SK-N-SH treated with all-trans-retinoic acid at 6 μM for 48 hours (cell line): ENCODE measurements around the gene CCDC194.

Experiments used
- ATAC-seq: fragments of 200-7000 bp; cut with Tn5 transposase; 3 replicates; pipeline ENCODE4 v1.9.1; 2020; ENCODE audit warnings: mild to moderate bottlenecking, moderate library complexity
- BACH2 ChIP-seq: fragments of 250-450 bp; sonication (Bioruptor Pico); IDR thresholded peaks from 2 replicates; pipeline ENCODE4 v1.9.0; 2021; ENCODE audit warnings: mild to moderate bottlenecking, borderline replicate concordance
- CSDC2 ChIP-seq: fragments of 250-450 bp; sonication (Bioruptor Pico); IDR thresholded peaks from 2 replicates; pipeline ENCODE4 v1.5.0; 2020; ENCODE audit warnings: mild to moderate bottlenecking, moderate library complexity
- CSRNP3 ChIP-seq: fragments of 250-450 bp; sonication (Bioruptor Pico); IDR thresholded peaks from 2 replicates; pipeline ENCODE4 v1.5.1; 2021; ENCODE audit warnings: mild to moderate bottlenecking, moderate library complexity
- GLIS3 ChIP-seq: fragments of 250-450 bp; sonication (Bioruptor Pico); IDR thresholded peaks from 2 replicates; pipeline ENCODE4 v1.5.0; 2020; ENCODE audit warnings: mild to moderate bottlenecking, moderate library complexity
- ISL1 ChIP-seq: fragments of 250-450 bp; sonication (Bioruptor Pico); IDR thresholded peaks from 2 replicates; pipeline ENCODE4 v2.1.2; 2022; ENCODE audit warnings: mild to moderate bottlenecking, moderate library complexity
- OSR1 ChIP-seq: fragments of 250-450 bp; sonication (Bioruptor Pico); IDR thresholded peaks from 2 replicates; pipeline ENCODE4 v1.8.0; 2022; ENCODE audit warnings: moderate library complexity, mild to moderate bottlenecking, inconsistent platforms
- POU6F1 ChIP-seq: fragments of 250-450 bp; sonication (Bioruptor Pico); IDR thresholded peaks from 2 replicates; pipeline ENCODE4 v1.8.0; 2021; ENCODE audit warnings: low read depth, mild to moderate bottlenecking, moderate library complexity, borderline replicate concordance
- PPARA ChIP-seq: fragments of 250-450 bp; sonication (Bioruptor Pico); IDR thresholded peaks from 2 replicates; pipeline ENCODE4 v1.5.0; 2020; ENCODE audit warnings: mild to moderate bottlenecking, borderline replicate concordance
- RARB ChIP-seq: fragments of 250-450 bp; sonication (Bioruptor Pico); IDR thresholded peaks from 2 replicates; pipeline ENCODE4 v1.8.0; 2021; ENCODE audit warnings: mild to moderate bottlenecking, moderate library complexity
- SNAI2 ChIP-seq: fragments of 250-450 bp; sonication (Bioruptor Pico); IDR thresholded peaks from 2 replicates; pipeline ENCODE4 v1.5.0; 2020; ENCODE audit warnings: mild to moderate bottlenecking, moderate library complexity
- TCF4 ChIP-seq: fragments of 250-450 bp; sonication (Bioruptor Pico); IDR thresholded peaks from 2 replicates; pipeline ENCODE4 v1.8.0; 2021; ENCODE audit warnings: mild to moderate bottlenecking, moderate library complexity, borderline replicate concordance
- TOX ChIP-seq: fragments of 250-450 bp; sonication (Bioruptor Pico); IDR thresholded peaks from 2 replicates; pipeline ENCODE4 v1.8.0; 2021; ENCODE audit warnings: mild to moderate bottlenecking, moderate library complexity, borderline replicate concordance
- TSHZ2 ChIP-seq: fragments of 250-450 bp; sonication (Bioruptor Pico); IDR thresholded peaks from 2 replicates; pipeline ENCODE4 v1.5.0; 2020; ENCODE audit warnings: mild to moderate bottlenecking, moderate library complexity
- ZC3H10 ChIP-seq: fragments of 250-450 bp; sonication (Bioruptor Pico); IDR thresholded peaks from 2 replicates; pipeline ENCODE4 v1.5.1; 2021; ENCODE audit warnings: mild to moderate bottlenecking, moderate library complexity
- ZFP3 ChIP-seq: fragments of 250-450 bp; sonication (Bioruptor Pico); IDR thresholded peaks from 2 replicates; pipeline ENCODE4 v1.5.0; 2020; ENCODE audit warnings: mild to moderate bottlenecking, moderate library complexity
- ZFP30 ChIP-seq: fragments of 450-650 bp; formaldehyde crosslinking; IDR thresholded peaks from 2 replicates; pipeline ENCODE4 v1.5.0; 2022; ENCODE audit warnings: mild to moderate bottlenecking, moderate library complexity
- ZNF565 ChIP-seq: fragments of 450-650 bp; formaldehyde crosslinking; conservative IDR thresholded peaks from 2 replicates; pipeline ENCODE4 v1.5.0; 2020; ENCODE audit warnings: low read depth, mild to moderate bottlenecking, moderate library complexity
- ZNF70 ChIP-seq: fragments of 450-650 bp; formaldehyde crosslinking; IDR thresholded peaks from 2 replicates; pipeline ENCODE4 v1.5.0; 2020; ENCODE audit warnings: mild to moderate bottlenecking, moderate library complexity
- ZNF8 ChIP-seq: fragments of 450-650 bp; formaldehyde crosslinking; IDR thresholded peaks from 2 replicates; pipeline ENCODE4 v1.5.0; 2020; ENCODE audit warnings: mild to moderate bottlenecking, moderate library complexity
- TF ChIP-seq, protein P1 (sequence below): fragments of 250-450 bp; sonication (Bioruptor Pico); IDR thresholded peaks from 2 replicates; pipeline ENCODE4 v1.8.0; 2020; ENCODE audit warnings: mild to moderate bottlenecking, moderate library complexity, borderline replicate concordance
- TF ChIP-seq, protein P2 (sequence below): fragments of 250-450 bp; sonication (Bioruptor Pico); IDR thresholded peaks from 2 replicates; pipeline ENCODE4 v1.5.1; 2020; ENCODE audit warnings: low read depth, mild to moderate bottlenecking, moderate library complexity

CCDC194 gene

GRCh38 chr19:17385878-17386611, 8.0 kb downstream of the CCDC194 start:
- no peak for TF ChIP-seq ZNF565 (CRISPR knock-in tag)
- no peak for TF ChIP-seq ZNF70 (CRISPR knock-in tag)
- TF ChIP-seq TOX (CRISPR knock-in tag): no peak
- TF ChIP-seq GLIS3 (CRISPR knock-in tag): no peak
- TF ChIP-seq SNAI2 (CRISPR knock-in tag): no peak
- no peak for TF ChIP-seq OSR1 (CRISPR knock-in tag)
- no peak for TF ChIP-seq RARB (CRISPR knock-in tag)
- TF ChIP-seq BACH2 (CRISPR knock-in tag): no peak
- TF ChIP-seq, protein P1, sequence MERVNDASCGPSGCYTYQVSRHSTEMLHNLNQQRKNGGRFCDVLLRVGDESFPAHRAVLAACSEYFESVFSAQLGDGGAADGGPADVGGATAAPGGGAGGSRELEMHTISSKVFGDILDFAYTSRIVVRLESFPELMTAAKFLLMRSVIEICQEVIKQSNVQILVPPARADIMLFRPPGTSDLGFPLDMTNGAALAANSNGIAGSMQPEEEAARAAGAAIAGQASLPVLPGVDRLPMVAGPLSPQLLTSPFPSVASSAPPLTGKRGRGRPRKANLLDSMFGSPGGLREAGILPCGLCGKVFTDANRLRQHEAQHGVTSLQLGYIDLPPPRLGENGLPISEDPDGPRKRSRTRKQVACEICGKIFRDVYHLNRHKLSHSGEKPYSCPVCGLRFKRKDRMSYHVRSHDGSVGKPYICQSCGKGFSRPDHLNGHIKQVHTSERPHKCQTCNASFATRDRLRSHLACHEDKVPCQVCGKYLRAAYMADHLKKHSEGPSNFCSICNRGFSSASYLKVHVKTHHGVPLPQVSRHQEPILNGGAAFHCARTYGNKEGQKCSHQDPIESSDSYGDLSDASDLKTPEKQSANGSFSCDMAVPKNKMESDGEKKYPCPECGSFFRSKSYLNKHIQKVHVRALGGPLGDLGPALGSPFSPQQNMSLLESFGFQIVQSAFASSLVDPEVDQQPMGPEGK (CRISPR knock-in tag): no peak
- no peak for TF ChIP-seq ZNF8 (CRISPR knock-in tag)
- peak; percentile 68 for ATAC-seq

DNA sequence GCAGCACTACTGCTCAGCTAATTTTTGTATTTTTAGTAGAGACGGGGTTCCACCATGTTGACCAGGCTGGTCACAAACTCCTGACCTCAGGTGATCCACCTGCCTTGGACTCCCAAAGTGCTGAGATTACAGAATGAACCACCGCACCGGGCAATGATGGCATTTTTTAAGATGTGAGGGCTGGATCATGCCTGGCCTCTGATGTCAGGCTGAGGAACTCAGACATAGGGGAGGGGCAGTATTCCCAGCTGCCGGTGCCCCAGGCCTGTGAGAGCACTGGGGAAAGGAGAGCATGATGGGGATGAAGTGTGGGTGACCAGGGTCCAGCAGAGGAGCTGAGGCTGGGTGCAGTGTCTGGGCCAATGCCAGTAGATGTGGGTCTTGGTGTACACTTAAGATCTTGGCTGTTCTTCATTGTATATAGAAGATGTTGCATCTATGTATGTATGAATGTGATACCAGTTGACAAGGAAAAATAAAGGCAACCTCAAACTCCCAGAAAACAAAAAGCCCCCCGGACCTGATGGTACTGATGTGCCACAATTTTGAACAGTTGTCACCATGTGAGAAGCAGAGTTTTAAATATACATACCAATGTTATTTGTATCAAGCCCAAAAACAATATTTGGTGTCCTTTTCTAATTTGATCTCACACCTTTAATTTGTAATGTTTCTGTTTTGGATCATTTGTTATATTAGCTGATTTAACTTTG, 13.4 kb downstream of the CCDC194 start:
- TF ChIP-seq ISL1 (no peak), TSHZ2 (CRISPR knock-in tag) (no peak), SNAI2 (CRISPR knock-in tag) (no peak), GLIS3 (CRISPR knock-in tag) (no peak), CSDC2 (CRISPR knock-in tag) (no peak), ZFP30 (CRISPR knock-in tag) (no peak), OSR1 (CRISPR knock-in tag) (no peak), CSRNP3 (CRISPR knock-in tag) (no peak), ZNF8 (CRISPR knock-in tag) (no peak), ZC3H10 (no peak), POU6F1 (CRISPR knock-in tag) (no peak), ZFP3 (no peak), PPARA (CRISPR knock-in tag) (no peak), BACH2 (CRISPR knock-in tag) (no peak), ZNF565 (CRISPR knock-in tag) (no peak), TCF4 (no peak), TOX (CRISPR knock-in tag) (no peak)
- TF ChIP-seq, protein P1 (CRISPR knock-in tag): no peak
- TF ChIP-seq, protein P2, sequence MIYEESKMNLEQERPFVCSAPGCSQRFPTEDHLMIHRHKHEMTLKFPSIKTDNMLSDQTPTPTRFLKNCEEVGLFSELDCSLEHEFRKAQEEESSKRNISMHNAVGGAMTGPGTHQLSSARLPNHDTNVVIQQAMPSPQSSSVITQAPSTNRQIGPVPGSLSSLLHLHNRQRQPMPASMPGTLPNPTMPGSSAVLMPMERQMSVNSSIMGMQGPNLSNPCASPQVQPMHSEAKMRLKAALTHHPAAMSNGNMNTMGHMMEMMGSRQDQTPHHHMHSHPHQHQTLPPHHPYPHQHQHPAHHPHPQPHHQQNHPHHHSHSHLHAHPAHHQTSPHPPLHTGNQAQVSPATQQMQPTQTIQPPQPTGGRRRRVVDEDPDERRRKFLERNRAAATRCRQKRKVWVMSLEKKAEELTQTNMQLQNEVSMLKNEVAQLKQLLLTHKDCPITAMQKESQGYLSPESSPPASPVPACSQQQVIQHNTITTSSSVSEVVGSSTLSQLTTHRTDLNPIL (CRISPR knock-in tag): no peak
- no peak for ATAC-seq
